SK-N-SH (cell line): Measurements from ENCODE around the gene OTUD1. TPM values are rescaled to one million over a fixed set of nuclear protein-coding genes. Genes with fewer than 3 reads are reported as not detected.

Experiments used
- CTCF ChIA-PET: fragments of 300-600, 350-600 bp; formaldehyde crosslinking; extraction: SDS; loops from one replicate; lab custom pipeline; 2021; lab: Yijun Ruan, JAX
- POLR2A ChIA-PET: fragments of 350-600 bp; sonication (Branson Sonifier 250); formaldehyde crosslinking; extraction: SDS; loops from one replicate; lab custom pipeline; 2020; ENCODE audit warnings: antibody characterized with exemption, inconsistent platforms; lab: Yijun Ruan, JAX
- DNase-seq: peaks from one replicate; pipeline ENCODE4 v3.0.0; 2012
- H2AFZ ChIP-seq: fragments of 200-600 bp; sonication (generic); 2 replicates; pipeline ENCODE4 v1.8.1; 2016; ENCODE audit warnings: antibody characterized with exemption, mild to moderate bottlenecking, low read depth
- H3F3A ChIP-seq: fragments of 200-600 bp; sonication (generic); replicated peaks from 2 replicates; pipeline ENCODE3; 2016; ENCODE audit warnings: antibody characterized with exemption, mild to moderate bottlenecking; ENCODE audit not compliant: insufficient read depth
- H3K27ac ChIP-seq, 2 experiments: fragments of 200-500 bp in 1 of 2; fragments of 200-600 bp in 1 of 2; sonication (Bioruptor generic) in 1 of 2; sonication (generic), shearing (Covaris generic) in 1 of 2; 2 replicates each; pipeline versions ENCODE4 v1.5.1 to v1.6.1; 2014 to 2016; ENCODE audit warnings: low read depth in 2 of 2, inconsistent platforms in 1 of 2, low read length in 1 of 2, mild to moderate bottlenecking in 1 of 2, mixed read lengths in 1 of 2
- H3K27me3 ChIP-seq: fragments of 200-600 bp; sonication (generic), shearing (Covaris generic); 2 replicates; pipeline ENCODE4 v1.6.1; 2016; ENCODE audit warnings: mixed run types; ENCODE audit not compliant: insufficient read depth
- H3K36me3 ChIP-seq, 2 experiments: fragments of 200-500 bp in 1 of 2; fragments of 200-600 bp in 1 of 2; sonication (Bioruptor generic) in 1 of 2; sonication (generic) in 1 of 2; replicated peaks in 1 of 2; 2 replicates each; pipeline versions ENCODE3 to v1.5.1; 2014 to 2016; ENCODE audit warnings: low read length in 1 of 2, mild to moderate bottlenecking in 1 of 2; ENCODE audit not compliant: insufficient read depth in 2 of 2, control insufficient read depth in 1 of 2
- H3K4me1 ChIP-seq, 2 experiments: fragments of 200-500 bp in 1 of 2; fragments of 200-600 bp in 1 of 2; sonication (Bioruptor generic) in 1 of 2; sonication (generic), shearing (Covaris generic) in 1 of 2; 2 replicates each; pipeline versions ENCODE4 v1.5.1 to v1.6.1; 2014 to 2016; ENCODE audit warnings: low read depth in 1 of 2, low read length in 1 of 2, mixed run types in 1 of 2; ENCODE audit not compliant: insufficient read depth in 2 of 2, control insufficient read depth in 1 of 2
- H3K4me2 ChIP-seq: fragments of 200-600 bp; sonication (generic), shearing (Covaris generic); 2 replicates; pipeline ENCODE4 v1.6.1; 2017; ENCODE audit warnings: mixed run types
- H3K4me3 ChIP-seq, 2 experiments: fragments of 200-500 bp in 1 of 2; fragments of 200-600 bp in 1 of 2; sonication (Bioruptor generic) in 1 of 2; sonication (generic), shearing (Covaris generic) in 1 of 2; 2 replicates each; pipeline versions ENCODE4 v1.5.1 to v1.8.1; 2014 to 2016; ENCODE audit warnings: low read depth in 2 of 2, inconsistent platforms in 1 of 2, low read length in 1 of 2, mild to moderate bottlenecking in 1 of 2, mixed read lengths in 1 of 2, moderate library complexity in 1 of 2
- H3K79me2 ChIP-seq: fragments of 200-600 bp; sonication (generic); 2 replicates; pipeline ENCODE4 v1.8.1; 2017; ENCODE audit warnings: mild to moderate bottlenecking; ENCODE audit not compliant: insufficient read depth
- H3K9ac ChIP-seq: fragments of 200-600 bp; sonication (generic); 2 replicates; pipeline ENCODE4 v1.6.1; 2017; ENCODE audit warnings: mixed run types
- H3K9me2 ChIP-seq: fragments of 200-600 bp; sonication (generic); 2 replicates; pipeline ENCODE4 v1.6.1; 2017; ENCODE audit warnings: mixed run types
- H3K9me3 ChIP-seq: fragments of 200-600 bp; sonication (generic); 2 replicates; pipeline ENCODE4 v1.6.1; 2017; ENCODE audit warnings: mixed run types, mild to moderate bottlenecking, moderate library complexity
- H4K20me1 ChIP-seq: fragments of 200-600 bp; sonication (generic); 2 replicates; pipeline ENCODE4 v1.6.1; 2017; ENCODE audit warnings: mild to moderate bottlenecking, mixed run types; ENCODE audit not compliant: insufficient read depth
- CHD2 ChIP-seq: fragments of 150-350 bp; IDR thresholded peaks from 2 replicates; pipeline ENCODE4 v1.6.1; 2018; ENCODE audit warnings: low read length; ENCODE audit not compliant: partially characterized antibody
- ELF1 ChIP-seq: IDR thresholded peaks from 2 replicates; pipeline ENCODE4 v1.4.0; 2012
- EP300 ChIP-seq, 2 experiments: IDR thresholded peaks; 2 replicates each; pipeline versions ENCODE4 v1.4.0 to v1.6.1; 2012; ENCODE audit warnings: borderline replicate concordance in 1 of 2, low read depth in 1 of 2, low read length in 1 of 2
- EZH2phosphoT487 ChIP-seq: fragments of 200-600 bp; sonication (generic); IDR thresholded peaks from 2 replicates; pipeline ENCODE4 v1.6.1; 2017; ENCODE audit warnings: low read depth, mixed run types, mild to moderate bottlenecking, antibody characterized with exemption, moderate library complexity, borderline replicate concordance
- FOSL2 ChIP-seq: IDR thresholded peaks from 2 replicates; pipeline ENCODE4 v1.4.0; 2012; ENCODE audit warnings: low read depth, mild to moderate bottlenecking, moderate library complexity, borderline replicate concordance
- FOXM1 ChIP-seq: IDR thresholded peaks from 2 replicates; pipeline ENCODE4 v1.4.0; 2012; ENCODE audit warnings: low read depth, mild to moderate bottlenecking
- GABPA ChIP-seq: IDR thresholded peaks from 2 replicates; pipeline ENCODE4 v1.4.0; 2012; ENCODE audit warnings: low read depth, mild to moderate bottlenecking
- JUND ChIP-seq: IDR thresholded peaks from 2 replicates; pipeline ENCODE4 v1.4.0; 2012
- MXI1 ChIP-seq: IDR thresholded peaks from 2 replicates; pipeline ENCODE4 v1.6.1; 2012; ENCODE audit warnings: mild to moderate bottlenecking, low read depth, low read length, improper control_type of control experiment
- NFIC ChIP-seq: IDR thresholded peaks from 2 replicates; pipeline ENCODE4 v1.4.0; 2012; ENCODE audit warnings: borderline replicate concordance
- NRF1 ChIP-seq: IDR thresholded peaks from 2 replicates; pipeline ENCODE4 v1.6.1; 2012; ENCODE audit warnings: low read depth, mild to moderate bottlenecking, low read length
- RCOR1 ChIP-seq: fragments of 150-350 bp; IDR thresholded peaks from 2 replicates; pipeline ENCODE4 v1.6.1; 2017; ENCODE audit warnings: antibody characterized with exemption, low read length
- RFX5 ChIP-seq: IDR thresholded peaks from 2 replicates; pipeline ENCODE4 v1.6.1; 2012; ENCODE audit warnings: mild to moderate bottlenecking, improper control_type of control experiment, low read length
- RXRA ChIP-seq: IDR thresholded peaks from 2 replicates; pipeline ENCODE4 v1.4.0; 2012; ENCODE audit warnings: low read depth, mild to moderate bottlenecking, borderline replicate concordance
- SMC3 ChIP-seq: IDR thresholded peaks from 2 replicates; pipeline ENCODE4 v1.6.1; 2012; ENCODE audit warnings: low read depth, low read length, improper control_type of control experiment
- TEAD4 ChIP-seq: IDR thresholded peaks from 2 replicates; pipeline ENCODE4 v1.4.0; 2012; ENCODE audit warnings: mild to moderate bottlenecking, borderline replicate concordance; ENCODE audit not compliant: insufficient read depth
- WGBS: methylation state at CpG from one replicate; pipeline ENCODE4 v1.1.6; 2017; ENCODE audit warnings: low lambda C conversion rate; 5-methylcytosine and 5-hydroxymethylcytosine counted together
- polyA plus RNA-seq, 3 experiments: library from polyadenylated mRNA; depleted of rRNA; stranded (reverse); fragments of >200 nt; gene quantifications; 2 replicates each; pipeline ENCODE4 v1.2.3, GENCODE V29; 2012
- TF ChIP-seq, protein P1 (sequence below): fragments of 150-350 bp; IDR thresholded peaks from 2 replicates; pipeline ENCODE4 v1.6.1; 2017; ENCODE audit warnings: antibody characterized with exemption, low read length, low read depth, borderline replicate concordance
- TF ChIP-seq, protein P2 (sequence below): fragments of 200-600 bp; sonication (generic); IDR thresholded peaks from 2 replicates; pipeline ENCODE4 v1.6.1; 2017; ENCODE audit warnings: antibody characterized with exemption, mild to moderate bottlenecking, moderate library complexity
- TF ChIP-seq, protein P3 (sequence below): IDR thresholded peaks from 2 replicates; pipeline ENCODE4 v1.4.0; 2012; ENCODE audit warnings: low read depth, borderline replicate concordance

Gene OTUD1
- polyA plus RNA-seq, 1 of the 3 experiments (the other 2 are of a cell fraction), result 8.5 TPM

DNA sequence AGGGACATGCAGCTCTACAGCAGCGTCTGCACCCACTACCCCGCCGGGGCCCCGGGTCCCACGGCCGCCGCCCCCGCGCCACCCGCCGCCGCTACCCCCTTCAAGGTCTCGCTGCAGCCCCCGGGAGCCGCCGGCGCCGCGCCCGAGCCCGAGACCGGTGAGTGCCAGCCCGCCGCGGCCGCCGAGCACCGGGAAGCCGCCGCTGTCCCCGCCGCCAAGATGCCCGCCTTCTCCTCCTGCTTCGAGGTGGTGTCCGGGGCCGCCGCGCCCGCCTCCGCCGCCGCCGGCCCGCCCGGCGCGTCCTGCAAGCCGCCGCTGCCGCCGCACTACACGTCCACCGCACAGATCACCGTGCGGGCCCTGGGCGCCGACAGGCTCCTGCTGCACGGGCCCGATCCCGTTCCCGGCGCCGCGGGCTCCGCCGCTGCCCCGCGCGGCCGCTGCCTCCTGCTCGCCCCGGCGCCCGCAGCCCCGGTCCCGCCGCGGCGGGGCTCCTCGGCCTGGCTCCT lies 631 bp downstream of the OTUD1 start:
- H3K79me2 ChIP-seq, result peaks cover 45% of the 10 kb centered on the region
- WGBS, result 0% methylated on average over 16 of the region's 80 CpGs
- ChIA-PET CTCF (interaction anchor here (0.8 kb wide), 1 partner anchor 8 kb away, joined by 3 read pairs; no protein-coding TSS in a partner anchor), POLR2A (no interaction called here)
- H3K4me3 ChIP-seq, result peak overlapping the region; percentile 63 to 76
- no peak for TF ChIP-seq FOXM1
- no peak for TF ChIP-seq MXI1
- TF ChIP-seq GABPA, result no peak
- peaks cover 0 to 3% of the 10 kb centered on the region in 2 experiments for H3K36me3 ChIP-seq
- peaks cover 0 to 6% of the 10 kb centered on the region in 2 experiments; a peak in 2 of 4 replicates for H3K4me1 ChIP-seq
- no peaks in the 10 kb centered on the region for H3K9me3 ChIP-seq
- no peaks in the 10 kb centered on the region for H3K9me2 ChIP-seq
- DNase-seq, result peak; percentile 75
- H2AFZ ChIP-seq, result no peak overlapping the region
- no peaks in the 10 kb centered on the region for H3K27me3 ChIP-seq
- peak overlapping the region; percentile 82 for H3K9ac ChIP-seq
- peaks cover 24% of the 10 kb centered on the region; the same call in 1 of the 2 replicates for H4K20me1 ChIP-seq
- H3K4me2 ChIP-seq, result peak overlapping the region; percentile 81; the same call in 1 of the 2 replicates
- H3K27ac ChIP-seq, result peak overlapping the region; percentile 62 to 66; a peak in 3 of 4 replicates
- peaks cover 9% of the 10 kb centered on the region for H3F3A ChIP-seq

DNA sequence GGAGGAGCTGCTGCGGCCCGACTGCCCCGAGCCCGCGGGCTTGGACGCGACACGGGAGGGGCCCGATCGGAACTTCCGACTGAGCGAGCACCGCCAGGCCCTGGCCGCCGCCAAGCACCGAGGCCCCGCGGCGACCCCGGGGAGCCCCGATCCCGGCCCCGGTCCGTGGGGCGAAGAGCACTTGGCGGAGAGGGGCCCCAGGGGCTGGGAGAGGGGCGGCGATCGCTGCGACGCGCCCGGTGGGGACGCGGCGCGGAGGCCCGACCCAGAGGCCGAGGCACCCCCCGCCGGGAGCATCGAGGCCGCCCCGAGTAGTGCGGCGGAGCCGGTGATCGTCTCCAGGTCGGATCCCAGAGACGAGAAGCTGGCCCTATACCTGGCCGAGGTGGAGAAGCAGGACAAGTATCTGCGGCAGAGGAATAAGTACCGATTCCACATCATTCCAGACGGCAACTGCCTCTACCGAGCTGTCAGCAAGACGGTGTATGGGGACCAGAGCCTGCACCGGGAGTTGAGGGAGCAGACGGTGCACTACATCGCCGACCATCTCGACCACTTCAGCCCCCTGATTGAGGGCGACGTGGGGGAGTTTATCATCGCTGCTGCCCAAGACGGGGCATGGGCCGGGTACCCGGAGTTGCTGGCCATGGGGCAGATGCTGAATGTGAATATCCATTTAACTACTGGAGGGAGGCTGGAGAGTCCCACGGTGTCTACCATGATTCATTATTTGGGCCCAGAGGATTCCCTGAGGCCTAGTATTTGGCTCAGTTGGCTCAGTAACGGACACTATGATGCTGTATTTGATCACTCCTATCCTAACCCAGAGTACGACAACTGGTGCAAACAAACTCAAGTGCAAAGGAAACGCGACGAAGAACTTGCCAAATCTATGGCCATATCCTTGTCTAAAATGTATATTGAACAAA lies 1.4 kb downstream of the OTUD1 start:
- DNase-seq, result peak; percentile 72
- TF ChIP-seq, protein P1, sequence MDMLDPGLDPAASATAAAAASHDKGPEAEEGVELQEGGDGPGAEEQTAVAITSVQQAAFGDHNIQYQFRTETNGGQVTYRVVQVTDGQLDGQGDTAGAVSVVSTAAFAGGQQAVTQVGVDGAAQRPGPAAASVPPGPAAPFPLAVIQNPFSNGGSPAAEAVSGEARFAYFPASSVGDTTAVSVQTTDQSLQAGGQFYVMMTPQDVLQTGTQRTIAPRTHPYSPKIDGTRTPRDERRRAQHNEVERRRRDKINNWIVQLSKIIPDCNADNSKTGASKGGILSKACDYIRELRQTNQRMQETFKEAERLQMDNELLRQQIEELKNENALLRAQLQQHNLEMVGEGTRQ, result no peak
- no peak for TF ChIP-seq NFIC
- no peak for TF ChIP-seq RXRA
- TF ChIP-seq EP300 (IDR thresholded peaks at IDR 0.05; ENCODE audit: borderline replicate concordance in 1 of 2, low read depth in 1 of 2, low read length in 1 of 2), result no peak
- TF ChIP-seq RCOR1, result no peak
- no peak for TF ChIP-seq NRF1
- TF ChIP-seq, protein P2, sequence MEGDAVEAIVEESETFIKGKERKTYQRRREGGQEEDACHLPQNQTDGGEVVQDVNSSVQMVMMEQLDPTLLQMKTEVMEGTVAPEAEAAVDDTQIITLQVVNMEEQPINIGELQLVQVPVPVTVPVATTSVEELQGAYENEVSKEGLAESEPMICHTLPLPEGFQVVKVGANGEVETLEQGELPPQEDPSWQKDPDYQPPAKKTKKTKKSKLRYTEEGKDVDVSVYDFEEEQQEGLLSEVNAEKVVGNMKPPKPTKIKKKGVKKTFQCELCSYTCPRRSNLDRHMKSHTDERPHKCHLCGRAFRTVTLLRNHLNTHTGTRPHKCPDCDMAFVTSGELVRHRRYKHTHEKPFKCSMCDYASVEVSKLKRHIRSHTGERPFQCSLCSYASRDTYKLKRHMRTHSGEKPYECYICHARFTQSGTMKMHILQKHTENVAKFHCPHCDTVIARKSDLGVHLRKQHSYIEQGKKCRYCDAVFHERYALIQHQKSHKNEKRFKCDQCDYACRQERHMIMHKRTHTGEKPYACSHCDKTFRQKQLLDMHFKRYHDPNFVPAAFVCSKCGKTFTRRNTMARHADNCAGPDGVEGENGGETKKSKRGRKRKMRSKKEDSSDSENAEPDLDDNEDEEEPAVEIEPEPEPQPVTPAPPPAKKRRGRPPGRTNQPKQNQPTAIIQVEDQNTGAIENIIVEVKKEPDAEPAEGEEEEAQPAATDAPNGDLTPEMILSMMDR, result no peak
- TF ChIP-seq RFX5, result no peak
- TF ChIP-seq SMC3, result no peak
- TF ChIP-seq ELF1, result no peak
- TF ChIP-seq JUND, result no peak
- TF ChIP-seq TEAD4, result no peak
- no peak for TF ChIP-seq CHD2
- TF ChIP-seq EZH2phosphoT487, result no peak
- TF ChIP-seq FOSL2, result no peak
- TF ChIP-seq, protein P3, sequence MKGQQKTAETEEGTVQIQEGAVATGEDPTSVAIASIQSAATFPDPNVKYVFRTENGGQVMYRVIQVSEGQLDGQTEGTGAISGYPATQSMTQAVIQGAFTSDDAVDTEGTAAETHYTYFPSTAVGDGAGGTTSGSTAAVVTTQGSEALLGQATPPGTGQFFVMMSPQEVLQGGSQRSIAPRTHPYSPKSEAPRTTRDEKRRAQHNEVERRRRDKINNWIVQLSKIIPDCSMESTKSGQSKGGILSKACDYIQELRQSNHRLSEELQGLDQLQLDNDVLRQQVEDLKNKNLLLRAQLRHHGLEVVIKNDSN, result no peak
- Histone ChIP-seq H3K4me1 (peaks cover 0 to 6% of the 10 kb centered on the region in 2 experiments; a peak in 2 of 4 replicates), H3K9me3 (no peaks in the 10 kb centered on the region), H3K9ac (peak overlapping the region; percentile 82), H3K4me3 (peak overlapping the region; percentile 63 to 76), H3K4me2 (peak overlapping the region; percentile 81), H3K27me3 (no peaks in the 10 kb centered on the region), H3K9me2 (no peaks in the 10 kb centered on the region), H3F3A (peaks cover 9% of the 10 kb centered on the region), H3K27ac (peak overlapping the region; percentile 23 to 62; a peak in 2 of 4 replicates), H3K36me3 (peaks cover 0 to 7% of the 10 kb centered on the region in 2 experiments), H2AFZ (no peak overlapping the region), H4K20me1 (peaks cover 24% of the 10 kb centered on the region; the same call in 1 of the 2 replicates), H3K79me2 (peaks cover 45% of the 10 kb centered on the region)
- ChIA-PET CTCF (no interaction called here), POLR2A (no interaction called here)
- 32% methylated on average over 14 of the region's 73 CpGs for WGBS
